ENCODE measurements around the gene AUTS2.

- no peak for TF ChIP-seq CTCF (IDR thresholded peaks at IDR 0.05; ENCODE audit: low read length)
- no peak for TF ChIP-seq EZH2 (IDR thresholded peaks at IDR 0.05; ENCODE audit: borderline replicate concordance, low read length)
Measured at GRCh38 chr7:70620333-70621055, 1022.2 kb downstream of the AUTS2 start.

Data from OCI-LY1 (cell line).